Osteoblast (primary cell): Measurements from ENCODE around the gene ITCH. TPM values are rescaled to one million over a fixed set of nuclear protein-coding genes. Genes with fewer than 3 reads are reported as not detected.

Experiments
- DNase-seq: peaks from one replicate; pipeline ENCODE4 v3.0.0; 2011; ENCODE audit warnings: low spot score, mixed read lengths; ENCODE audit not compliant: insufficient read length; ENCODE audit errors: missing footprints
- H2AFZ ChIP-seq: 2 replicates; pipeline ENCODE4 v1.6.0; 2011; ENCODE audit warnings: mild to moderate bottlenecking, low read length
- H3K27ac ChIP-seq: 2 replicates; pipeline ENCODE4 v1.5.1; 2011; ENCODE audit warnings: mild to moderate bottlenecking, low read depth, low read length, moderate library complexity
- H3K27me3 ChIP-seq: 2 replicates; pipeline ENCODE4 v1.6.0; 2012; ENCODE audit warnings: mild to moderate bottlenecking, control low read depth, inconsistent platforms, low read length, moderate library complexity; ENCODE audit not compliant: insufficient read depth
- H3K36me3 ChIP-seq: 2 replicates; pipeline ENCODE4 v1.5.1; 2011; ENCODE audit warnings: mild to moderate bottlenecking, low read length, control low read depth, moderate library complexity; ENCODE audit not compliant: insufficient read depth
- H3K4me1 ChIP-seq: 2 replicates; pipeline ENCODE4 v1.5.1; 2011; ENCODE audit warnings: mild to moderate bottlenecking, low read length, control low read depth, moderate library complexity; ENCODE audit not compliant: insufficient read depth
- H3K4me2 ChIP-seq: 2 replicates; pipeline ENCODE4 v1.6.0; 2011; ENCODE audit warnings: mild to moderate bottlenecking, low read length; ENCODE audit not compliant: insufficient read depth
- H3K4me3 ChIP-seq: fragments of 200-600 bp; sonication (generic); 3 replicates; pipeline ENCODE4 v1.5.1; 2012; ENCODE audit warnings: mild to moderate bottlenecking, low read length, inconsistent platforms; ENCODE audit not compliant: insufficient read depth
- H3K79me2 ChIP-seq: 2 replicates; pipeline ENCODE4 v1.6.0; 2012; ENCODE audit warnings: mild to moderate bottlenecking, low read length, control low read depth, inconsistent platforms; ENCODE audit not compliant: insufficient read depth
- H3K9me3 ChIP-seq: 2 replicates; pipeline ENCODE4 v1.5.1; 2011; ENCODE audit warnings: low read depth, low read length, control low read depth
- H4K20me1 ChIP-seq: 2 replicates; pipeline ENCODE4 v1.6.0; 2012; ENCODE audit warnings: mild to moderate bottlenecking, low read length, control low read depth; ENCODE audit not compliant: insufficient read depth
- CTCF ChIP-seq: IDR thresholded peaks from 2 replicates; pipeline ENCODE4 v1.5.1; 2011; ENCODE audit warnings: mild to moderate bottlenecking, low read depth, low read length, moderate library complexity; ENCODE audit errors: extremely low read depth
- total RNA-seq: library from RNA; depleted of rRNA; stranded (reverse); fragments of >200 nt; gene quantifications from 2 replicates; pipeline ENCODE4 v1.2.3, GENCODE V29; 2012

ITCH gene
- total RNA-seq, 1 donor = 79.3 TPM

- Histone ChIP-seq H3K27ac (no peak overlapping the region), H3K79me2 (no peaks in the 10 kb centered on the region), H3K4me1 (no peaks in the 10 kb centered on the region), H3K4me2 (no peak overlapping the region), H3K36me3 (peaks cover 51% of the 10 kb centered on the region), H3K9me3 (no peaks in the 10 kb centered on the region), H2AFZ (no peak overlapping the region), H3K4me3 (no peak overlapping the region), H4K20me1 (peaks cover 17% of the 10 kb centered on the region), H3K27me3 (no peaks in the 10 kb centered on the region)
- no peak for DNase-seq
- TF ChIP-seq CTCF = no peak
These were observed 178.3 kb downstream of the ITCH start for GRCh38 chr20:34541264-34541901.

DNA sequence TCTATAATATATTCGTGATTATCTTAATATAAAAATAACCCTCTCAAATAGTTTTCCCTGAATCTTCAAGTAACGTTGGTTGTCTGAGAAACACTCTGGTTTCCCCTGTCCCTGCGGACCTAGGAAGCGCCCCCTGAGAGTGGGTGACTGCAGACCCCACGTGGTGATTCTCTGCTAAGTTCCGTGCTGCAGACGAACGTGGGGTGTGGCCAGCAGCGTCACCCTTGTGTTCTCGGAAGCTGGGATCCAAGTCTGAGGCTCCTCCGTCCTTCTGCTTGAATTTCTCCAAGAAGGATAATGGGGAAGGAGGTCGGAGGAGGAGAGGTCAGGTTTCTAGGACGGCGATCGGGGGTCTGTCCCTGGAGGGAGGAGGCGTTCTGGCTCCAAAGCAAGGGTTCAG is 178.8 kb downstream of the ITCH start:
- no peaks in the 10 kb centered on the region for H3K9me3 ChIP-seq
- no peak overlapping the region for H2AFZ ChIP-seq
- no peak overlapping the region for H3K4me2 ChIP-seq
- DNase-seq = peak; percentile 53
- H3K4me1 ChIP-seq = no peaks in the 10 kb centered on the region
- no peak overlapping the region for H3K4me3 ChIP-seq
- H3K27me3 ChIP-seq = no peaks in the 10 kb centered on the region
- no peak overlapping the region for H3K27ac ChIP-seq
- no peaks in the 10 kb centered on the region for H3K79me2 ChIP-seq
- H4K20me1 ChIP-seq = peaks cover 15% of the 10 kb centered on the region
- TF ChIP-seq CTCF = no peak
- peaks cover 46% of the 10 kb centered on the region for H3K36me3 ChIP-seq

DNA sequence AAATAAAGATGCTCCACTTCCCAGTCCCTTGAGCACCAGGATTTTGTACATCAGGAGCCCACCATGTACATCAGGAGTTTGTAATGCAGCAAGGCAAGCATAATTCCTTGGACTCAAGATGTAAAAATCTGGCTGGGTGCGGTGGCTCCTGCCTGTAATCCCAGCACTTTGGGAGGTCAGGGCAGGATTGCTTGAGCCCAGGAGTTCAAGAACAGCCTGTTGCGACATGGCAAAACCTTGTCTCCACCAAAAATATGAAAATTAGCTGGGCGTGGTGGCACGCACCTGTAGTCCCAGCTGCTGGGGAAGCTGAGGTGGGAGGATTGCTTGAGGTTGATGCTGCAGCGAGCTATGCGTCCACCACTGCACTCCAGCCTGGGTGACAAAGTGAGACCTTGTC is 179.4 kb downstream of the ITCH start:
- H4K20me1 ChIP-seq = peaks cover 10% of the 10 kb centered on the region
- no peak for TF ChIP-seq CTCF
- H3K36me3 ChIP-seq = peaks cover 41% of the 10 kb centered on the region
- H3K27me3 ChIP-seq = no peaks in the 10 kb centered on the region
- no peak overlapping the region for H2AFZ ChIP-seq
- H3K4me2 ChIP-seq = no peak overlapping the region
- no peaks in the 10 kb centered on the region for H3K79me2 ChIP-seq
- H3K4me1 ChIP-seq = no peaks in the 10 kb centered on the region
- DNase-seq = no peak
- no peaks in the 10 kb centered on the region for H3K9me3 ChIP-seq
- H3K27ac ChIP-seq = no peak overlapping the region
- H3K4me3 ChIP-seq = no peak overlapping the region

DNA sequence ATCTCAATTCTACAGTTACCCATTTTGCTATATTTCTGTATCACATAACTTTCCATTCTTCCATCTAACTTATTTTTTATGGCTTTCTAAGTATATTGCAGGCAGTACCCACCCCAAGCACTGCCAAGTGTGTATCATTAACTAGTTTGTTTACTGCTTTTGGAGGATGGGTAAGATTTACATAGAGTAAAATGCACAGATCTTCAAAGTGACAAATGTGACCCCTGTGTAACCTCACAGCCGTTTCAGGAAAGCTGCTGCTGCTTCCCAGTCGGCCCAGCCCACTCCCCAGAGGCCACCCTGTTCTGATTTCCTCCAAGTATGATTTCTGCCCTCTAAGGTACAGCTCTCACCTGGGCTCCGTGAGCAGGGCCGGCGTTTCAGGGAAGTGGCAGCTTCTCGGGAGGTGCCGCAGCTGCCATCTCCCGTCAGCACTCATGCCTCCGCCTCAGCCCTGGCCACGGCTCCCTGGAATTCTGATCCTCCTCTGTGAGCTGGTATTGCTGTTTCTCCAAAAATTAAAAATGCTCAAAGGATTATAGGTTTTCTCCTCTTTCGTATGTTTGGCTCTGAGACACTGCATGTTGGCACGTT is 180.5 kb downstream of the ITCH start:
- Histone ChIP-seq H3K4me1 (no peaks in the 10 kb centered on the region), H3K27ac (no peak overlapping the region), H3K27me3 (no peaks in the 10 kb centered on the region), H3K9me3 (no peaks in the 10 kb centered on the region), H3K4me3 (no peak overlapping the region), H3K79me2 (no peaks in the 10 kb centered on the region), H2AFZ (no peak overlapping the region), H4K20me1 (peaks cover 5% of the 10 kb centered on the region), H3K36me3 (peaks cover 37% of the 10 kb centered on the region), H3K4me2 (no peak overlapping the region)
- no peak for TF ChIP-seq CTCF
- no peak for DNase-seq
